ENCODE measurements around the gene RNF13.

RNF13 gene, protein sequence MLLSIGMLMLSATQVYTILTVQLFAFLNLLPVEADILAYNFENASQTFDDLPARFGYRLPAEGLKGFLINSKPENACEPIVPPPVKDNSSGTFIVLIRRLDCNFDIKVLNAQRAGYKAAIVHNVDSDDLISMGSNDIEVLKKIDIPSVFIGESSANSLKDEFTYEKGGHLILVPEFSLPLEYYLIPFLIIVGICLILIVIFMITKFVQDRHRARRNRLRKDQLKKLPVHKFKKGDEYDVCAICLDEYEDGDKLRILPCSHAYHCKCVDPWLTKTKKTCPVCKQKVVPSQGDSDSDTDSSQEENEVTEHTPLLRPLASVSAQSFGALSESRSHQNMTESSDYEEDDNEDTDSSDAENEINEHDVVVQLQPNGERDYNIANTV

DNA sequence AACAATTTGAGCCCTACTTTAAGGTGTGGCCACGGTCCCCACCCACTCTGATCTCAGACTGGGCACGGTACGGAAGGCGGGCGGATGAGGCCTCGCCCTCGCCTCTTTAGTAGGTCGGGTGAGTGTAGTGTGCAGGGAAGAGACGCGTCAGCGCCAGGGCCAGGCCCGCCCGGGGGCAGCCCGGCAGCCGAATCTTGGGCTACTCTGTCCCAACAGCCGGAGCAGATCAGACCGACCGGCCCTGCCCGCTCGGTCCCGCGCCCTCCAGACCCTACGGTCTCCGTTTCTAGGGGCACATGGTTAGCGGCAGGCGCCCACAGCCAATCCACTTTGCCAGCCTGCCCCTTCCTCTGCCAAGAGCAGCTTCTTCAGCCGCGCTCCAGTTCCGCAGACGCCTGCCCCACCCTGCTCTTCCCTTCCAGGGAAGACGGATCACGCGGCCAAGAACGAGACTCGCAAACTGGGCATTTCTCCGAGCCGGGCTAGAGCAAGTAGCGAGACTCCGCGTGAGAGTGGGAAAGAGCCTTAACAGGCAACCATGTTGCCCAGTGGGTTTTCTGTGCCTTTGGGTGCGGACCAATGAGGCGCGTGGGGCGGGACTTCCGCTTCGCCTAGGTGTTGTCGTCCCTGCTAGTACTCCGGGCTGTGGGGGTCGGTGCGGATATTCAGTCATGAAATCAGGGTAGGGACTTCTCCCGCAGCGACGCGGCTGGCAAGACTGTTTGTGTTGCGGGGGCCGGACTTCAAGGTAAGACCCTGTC, at the start of gene RNF13:
Gene RNF13 (plus strand): TSS at position 610 of the 761 bp plus-strand sequence. CDS start 32,812 bp downstream, outside the sequence.
- Mint-ChIP-seq H3K4me3 (peak within 1 kb of the TSS; percentile 79), H3K9me3 (no peaks in the 10 kb centered on the region), H3K27ac (peak within 1 kb of the TSS; percentile 96), H3K4me1 (ENCODE audit: low read depth) (peaks cover 32% of the 10 kb centered on the region), H3K27me3 (no peaks in the 10 kb centered on the region), H3K36me3 (ENCODE audit: low read depth) (peaks cover 38% of the 10 kb centered on the region)
- intact Hi-C loops (cut with micrococcal nuclease), result loop anchor here (5.0 to 10.0 kb wide), 2 partner anchors 60 to 668 kb away; partner anchors contain the start of gene COMMD2

GRCh38 chr3:149763565-149764195, 49.3 kb upstream of the RNF13 start:
- intact Hi-C loops (cut with micrococcal nuclease), result no loop called here
- Mint-ChIP-seq H3K4me3 (no peak overlapping the region), H3K4me1 (ENCODE audit: low read depth) (peaks cover 5% of the 10 kb centered on the region), H3K27ac (no peak overlapping the region), H3K27me3 (peaks cover 8% of the 10 kb centered on the region), H3K9me3 (no peaks in the 10 kb centered on the region), H3K36me3 (ENCODE audit: low read depth) (no peaks in the 10 kb centered on the region)

DNA sequence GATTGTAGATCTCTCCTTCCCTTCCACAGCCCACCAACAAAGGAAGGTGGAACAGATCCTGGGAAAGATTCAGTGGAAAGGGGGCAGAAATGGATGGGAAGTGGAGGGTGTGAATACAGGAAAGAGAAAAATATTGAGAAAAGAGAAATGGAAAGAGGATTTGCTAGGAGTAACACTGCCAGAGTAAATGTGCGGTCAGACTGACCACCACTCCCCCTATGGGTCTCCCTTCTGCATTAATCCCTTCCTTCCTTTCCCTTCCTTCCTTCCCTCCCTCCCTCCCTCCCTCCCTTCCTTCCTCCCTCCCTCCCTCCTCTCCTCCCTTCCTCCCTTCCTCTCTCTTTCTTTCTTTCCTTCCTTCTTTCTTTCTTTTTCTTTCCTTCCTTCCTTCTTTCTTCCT, 48.7 kb upstream of the RNF13 start:
- peaks cover 8% of the 10 kb centered on the region for H3K27me3 Mint-ChIP-seq
- intact Hi-C loops (cut with micrococcal nuclease), result no loop called here

GRCh38 chr3:149765762-149766334, 47.2 kb upstream of the RNF13 start:
- Mint-ChIP-seq H3K27me3 (peaks cover 10% of the 10 kb centered on the region), H3K4me1 (ENCODE audit: low read depth) (peaks cover 5% of the 10 kb centered on the region), H3K4me3 (no peak overlapping the region), H3K9me3 (no peaks in the 10 kb centered on the region), H3K36me3 (ENCODE audit: low read depth) (no peaks in the 10 kb centered on the region), H3K27ac (no peak overlapping the region)
- intact Hi-C loops (cut with micrococcal nuclease), result loop anchor here (1.0 kb wide), 1 partner anchor 42 kb away; no protein-coding TSS in a partner anchor

More for the DNA sequence above, 48.7 kb upstream of the RNF13 start:
- H3K4me3 Mint-ChIP-seq, result no peak overlapping the region
- H3K9me3 Mint-ChIP-seq, result no peaks in the 10 kb centered on the region
- no peaks in the 10 kb centered on the region for H3K36me3 Mint-ChIP-seq (ENCODE audit: low read depth)
- H3K27ac Mint-ChIP-seq, result no peak overlapping the region
- peaks cover 5% of the 10 kb centered on the region for H3K4me1 Mint-ChIP-seq (ENCODE audit: low read depth)

- Mint-ChIP-seq H3K36me3 (ENCODE audit: low read depth) (no peaks in the 10 kb centered on the region), H3K27me3 (peaks cover 12% of the 10 kb centered on the region), H3K9me3 (no peaks in the 10 kb centered on the region), H3K4me1 (ENCODE audit: low read depth) (peaks cover 8% of the 10 kb centered on the region), H3K27ac (no peak overlapping the region), H3K4me3 (no peak overlapping the region)
- intact Hi-C loops (cut with micrococcal nuclease), result no loop called here
Measured at GRCh38 chr3:149767720-149768119, 45.3 kb upstream of the RNF13 start.

GRCh38 chr3:149768704-149769103, 44.3 kb upstream of the RNF13 start:
- Mint-ChIP-seq H3K4me3 (no peak overlapping the region), H3K36me3 (ENCODE audit: low read depth) (no peaks in the 10 kb centered on the region), H3K9me3 (no peaks in the 10 kb centered on the region), H3K27me3 (peaks cover 12% of the 10 kb centered on the region), H3K4me1 (ENCODE audit: low read depth) (peaks cover 8% of the 10 kb centered on the region), H3K27ac (no peak overlapping the region)
- intact Hi-C loops (cut with micrococcal nuclease), result no loop called here

GRCh38 chr3:149770246-149770645, 42.8 kb upstream of the RNF13 start:
- H3K4me3 Mint-ChIP-seq, result no peak overlapping the region
- H3K27me3 Mint-ChIP-seq, result peaks cover 10% of the 10 kb centered on the region
- no peaks in the 10 kb centered on the region for H3K36me3 Mint-ChIP-seq (ENCODE audit: low read depth)
- H3K27ac Mint-ChIP-seq, result no peak overlapping the region
- H3K4me1 Mint-ChIP-seq (ENCODE audit: low read depth), result peaks cover 8% of the 10 kb centered on the region
- H3K9me3 Mint-ChIP-seq, result no peaks in the 10 kb centered on the region
- intact Hi-C loops (cut with micrococcal nuclease), result no loop called here

GRCh38 chr3:149771652-149772271, 41.3 kb upstream of the RNF13 start:
- Mint-ChIP-seq H3K27ac (no peak overlapping the region), H3K27me3 (peaks cover 7% of the 10 kb centered on the region), H3K4me1 (ENCODE audit: low read depth) (peaks cover 8% of the 10 kb centered on the region), H3K9me3 (no peaks in the 10 kb centered on the region), H3K36me3 (ENCODE audit: low read depth) (no peaks in the 10 kb centered on the region), H3K4me3 (no peak overlapping the region)
- intact Hi-C loops (cut with micrococcal nuclease), result no loop called here

GRCh38 chr3:149772861-149773260, 40.2 kb upstream of the RNF13 start:
- Mint-ChIP-seq H3K4me3 (no peak overlapping the region), H3K4me1 (ENCODE audit: low read depth) (peaks cover 14% of the 10 kb centered on the region), H3K36me3 (ENCODE audit: low read depth) (no peaks in the 10 kb centered on the region), H3K27ac (no peak overlapping the region), H3K9me3 (no peaks in the 10 kb centered on the region), H3K27me3 (peaks cover 10% of the 10 kb centered on the region)
- intact Hi-C loops (cut with micrococcal nuclease), result no loop called here

GRCh38 chr3:149776170-149776569, 36.8 kb upstream of the RNF13 start:
- Mint-ChIP-seq H3K4me1 (ENCODE audit: low read depth) (peaks cover 25% of the 10 kb centered on the region), H3K27me3 (peaks cover 7% of the 10 kb centered on the region), H3K27ac (peak overlapping the region; percentile 42), H3K36me3 (ENCODE audit: low read depth) (no peaks in the 10 kb centered on the region), H3K9me3 (no peaks in the 10 kb centered on the region), H3K4me3 (no peak overlapping the region)
- intact Hi-C loops (cut with micrococcal nuclease), result no loop called here

- Mint-ChIP-seq H3K4me1 (ENCODE audit: low read depth) (peaks cover 28% of the 10 kb centered on the region), H3K27me3 (peaks cover 3% of the 10 kb centered on the region), H3K27ac (peak overlapping the region; percentile 26), H3K36me3 (ENCODE audit: low read depth) (no peaks in the 10 kb centered on the region), H3K4me3 (no peak overlapping the region), H3K9me3 (no peaks in the 10 kb centered on the region)
- intact Hi-C loops (cut with micrococcal nuclease), result no loop called here
Measured at GRCh38 chr3:149777414-149778214, 35.4 kb upstream of the RNF13 start.

DNA sequence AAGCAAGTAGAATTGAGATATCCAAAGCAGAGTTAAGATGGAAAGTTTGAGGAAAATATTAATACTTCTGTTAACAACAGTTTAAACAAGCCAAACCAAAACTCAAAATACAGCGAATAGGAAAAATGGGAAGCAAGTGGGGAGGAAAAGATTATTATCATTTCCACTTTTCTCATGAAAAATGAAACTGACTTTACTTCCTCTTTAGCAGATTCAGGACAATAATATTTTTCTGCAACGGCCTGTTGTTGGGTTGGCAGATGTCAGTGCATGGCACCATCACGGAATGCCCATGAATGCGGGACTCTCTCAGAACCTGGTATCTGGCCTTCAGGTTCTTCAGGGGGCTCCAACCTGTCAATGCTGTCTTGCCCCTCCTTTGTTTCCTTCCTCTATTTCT, 31.8 kb upstream of the RNF13 start:
- Mint-ChIP-seq H3K9me3 (no peaks in the 10 kb centered on the region), H3K27ac (peak overlapping the region; percentile 99), H3K4me3 (peak overlapping the region; percentile 67), H3K36me3 (ENCODE audit: low read depth) (no peaks in the 10 kb centered on the region), H3K4me1 (ENCODE audit: low read depth) (peaks cover 40% of the 10 kb centered on the region), H3K27me3 (peaks cover 3% of the 10 kb centered on the region)
- intact Hi-C loops (cut with micrococcal nuclease), result loop anchor here (5.0 kb wide), 1 partner anchor 36 kb away; no protein-coding TSS in a partner anchor

- Mint-ChIP-seq H3K27ac (peak overlapping the region; percentile 99), H3K9me3 (no peaks in the 10 kb centered on the region), H3K4me3 (peak overlapping the region; percentile 67), H3K4me1 (ENCODE audit: low read depth) (peaks cover 40% of the 10 kb centered on the region), H3K36me3 (ENCODE audit: low read depth) (no peaks in the 10 kb centered on the region), H3K27me3 (peaks cover 3% of the 10 kb centered on the region)
- intact Hi-C loops (cut with micrococcal nuclease), result loop anchor here (5.0 kb wide), 1 partner anchor 36 kb away; no protein-coding TSS in a partner anchor
Measured at GRCh38 chr3:149781741-149782140, 31.3 kb upstream of the RNF13 start.

Data from dendritic cell treated with granulocyte-macrophage colony-stimulating factor and Interleukin-4, amounts not matched to agents 40 ng/mL and 50 ng/mL, for 4 days (primary cell).